ENCODE results near the gene TNRC6B.
"Not testable (repeated sequence)": the region's sequence is repeated elsewhere in the genome, so short reads cannot be mapped to it uniquely, and the experiment has no call there.

TNRC6B gene

DNA sequence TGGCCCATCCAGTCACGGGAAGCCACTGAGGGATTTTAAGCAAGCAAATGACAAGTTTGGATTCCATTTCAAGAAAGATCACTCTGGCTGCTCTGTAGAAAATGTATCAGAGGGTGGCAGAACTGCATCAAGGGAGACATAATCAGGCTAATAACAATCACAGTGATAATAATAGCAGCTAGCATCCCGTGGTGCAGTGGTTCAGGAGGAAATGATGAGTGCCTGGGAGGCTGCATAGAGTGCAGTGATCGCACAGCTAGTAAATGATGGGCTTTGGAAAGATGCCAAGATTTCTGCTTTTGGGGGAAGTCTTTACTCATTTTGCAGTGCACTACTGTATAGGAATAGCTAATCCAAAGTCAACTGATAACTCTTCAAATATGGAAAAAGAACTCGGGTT, 35.8 kb downstream of the TNRC6B start:
- DNase-seq (ENCODE audit: low spot score): no peak

DNA sequence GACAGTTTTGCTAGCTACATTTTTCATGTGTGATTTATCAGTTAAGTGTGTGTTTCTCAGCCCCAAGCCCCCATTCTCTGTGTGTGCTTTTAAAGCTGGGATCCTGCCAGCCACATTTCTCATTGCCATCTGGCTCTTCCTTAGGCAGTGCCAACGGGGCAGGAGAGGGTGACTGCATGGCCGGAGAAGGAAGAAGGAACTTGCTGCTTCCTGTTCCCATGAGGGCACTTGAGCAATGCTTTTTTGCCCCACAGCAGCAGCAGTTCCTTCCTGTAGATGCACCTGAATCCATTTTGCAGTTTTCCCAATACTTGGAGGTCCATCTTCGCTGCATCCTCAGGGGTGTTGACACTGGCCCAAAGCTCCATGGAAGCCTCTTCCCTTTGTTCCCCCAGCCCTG, 37.5 kb downstream of the TNRC6B start:
- DNase-seq (ENCODE audit: low spot score): peak; percentile 33

GRCh38 chr22:40216041-40216756, 38.5 kb downstream of the TNRC6B start:
- DNase-seq (ENCODE audit: low spot score): no peak

DNA sequence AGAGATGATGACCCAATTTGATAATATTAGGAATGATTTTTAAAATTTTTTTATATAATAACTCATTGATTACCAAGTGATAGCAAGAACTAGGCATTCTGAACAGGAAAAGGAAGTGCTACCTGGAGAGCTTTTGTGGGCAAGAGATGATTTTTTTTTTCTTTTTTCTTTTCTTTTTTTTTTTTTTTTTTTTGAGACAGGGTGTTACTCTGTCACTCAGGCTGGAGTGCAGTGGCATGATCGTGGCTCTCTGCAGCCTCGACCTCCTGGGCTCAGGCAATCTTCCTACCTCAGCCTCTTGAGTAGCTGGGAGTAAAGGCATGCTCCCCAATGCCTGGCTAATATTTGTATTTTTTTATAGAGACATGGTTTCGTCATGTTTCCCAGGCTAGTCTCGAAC, 40.4 kb downstream of the TNRC6B start:
- DNase-seq (ENCODE audit: low spot score): no peak

DNA sequence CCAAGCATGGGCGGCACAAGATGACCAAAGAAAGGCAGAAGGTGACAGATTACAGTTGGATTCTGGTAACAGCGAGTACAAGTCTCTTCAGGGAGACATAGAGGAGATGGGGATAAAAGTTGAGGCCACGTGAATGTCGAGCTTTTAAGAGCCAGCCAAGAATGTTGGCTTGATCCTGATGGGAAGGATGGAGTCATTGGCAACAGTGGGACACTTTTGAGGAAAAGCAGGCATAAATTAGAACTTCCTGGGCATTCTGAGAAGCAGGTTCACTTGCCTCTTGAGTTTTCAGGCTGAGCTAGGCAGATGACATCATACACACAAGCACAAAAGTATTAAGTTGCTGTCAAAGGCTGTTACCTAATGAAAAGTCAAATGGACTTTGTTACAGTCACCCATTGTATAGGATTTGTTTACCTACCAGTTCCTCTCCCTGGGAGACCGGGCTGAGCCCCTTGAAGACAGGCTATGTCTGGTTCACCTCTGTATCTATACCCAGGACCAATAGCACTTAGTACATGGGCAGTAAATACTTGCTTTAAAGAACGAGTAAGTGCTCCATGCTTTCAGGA, 41.1 kb downstream of the TNRC6B start:
- no peak for DNase-seq (ENCODE audit: low spot score)

GRCh38 chr22:40220316-40221054, 42.8 kb downstream of the TNRC6B start:
- DNase-seq (ENCODE audit: low spot score): no peak

- no peak for DNase-seq (ENCODE audit: low spot score)
Measured at GRCh38 chr22:40221055-40221414, 43.3 kb downstream of the TNRC6B start.

DNA sequence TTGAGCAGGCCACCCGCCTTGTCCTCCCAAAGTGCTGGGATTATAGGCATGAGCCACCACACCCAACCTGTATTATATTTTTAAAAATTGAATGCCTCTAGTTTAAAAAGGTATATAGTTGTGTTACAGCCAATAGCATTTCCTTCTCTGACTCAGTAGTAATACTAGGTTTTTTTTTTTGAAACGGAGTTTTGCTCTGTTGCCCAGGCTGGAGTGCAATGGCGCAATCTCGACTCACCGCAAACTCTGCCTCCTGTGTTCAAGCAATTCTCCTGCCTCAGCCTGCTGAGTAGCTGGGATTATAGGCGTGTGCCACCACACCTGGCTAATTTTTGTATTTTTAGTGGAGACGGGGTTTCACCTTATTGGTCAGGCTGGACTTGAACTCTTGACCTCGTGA, 45.3 kb downstream of the TNRC6B start:
- not testable (repeated sequence) for DNase-seq (ENCODE audit: low spot score)

DNA sequence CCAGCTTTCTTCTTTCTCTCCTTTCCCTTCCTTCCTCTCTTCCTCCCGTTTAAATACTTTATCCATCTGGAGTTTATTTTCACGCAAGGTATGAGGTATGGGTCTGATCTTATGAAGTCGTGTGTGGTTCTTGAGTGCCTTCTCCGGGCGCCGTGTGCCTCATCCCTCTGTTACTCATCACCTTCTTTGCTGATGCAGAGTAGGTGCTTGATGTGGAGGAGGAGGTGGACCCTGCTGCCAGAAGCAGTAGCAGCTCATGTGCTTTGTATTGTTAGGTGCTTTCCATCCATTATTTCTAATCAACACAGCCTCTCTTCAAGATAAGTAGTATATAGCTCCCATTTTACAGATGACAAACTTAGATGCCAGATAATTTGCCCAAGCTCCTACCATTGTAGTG, 47.0 kb downstream of the TNRC6B start:
- no peak for DNase-seq (ENCODE audit: low spot score)

DNA sequence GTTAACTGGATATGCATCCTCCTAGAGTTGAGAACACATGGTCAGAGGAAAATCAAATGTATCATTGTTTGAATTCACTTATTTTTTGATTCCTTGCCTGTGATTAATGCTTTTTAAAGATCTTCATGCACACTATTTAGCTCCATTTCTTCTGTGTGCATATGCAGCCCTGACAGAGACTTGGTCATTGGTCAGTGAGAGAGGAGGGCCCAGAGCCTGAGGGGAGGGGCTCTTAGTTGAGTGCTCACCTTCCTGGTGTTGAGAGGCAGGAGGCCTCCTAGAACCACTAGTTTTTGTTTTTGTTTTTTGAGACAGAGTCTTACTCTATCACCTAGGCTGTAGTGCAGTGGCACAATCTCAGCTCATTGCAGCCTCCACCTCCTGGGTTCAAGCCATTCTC, 48.9 kb downstream of the TNRC6B start:
- DNase-seq (ENCODE audit: low spot score): no peak

DNA sequence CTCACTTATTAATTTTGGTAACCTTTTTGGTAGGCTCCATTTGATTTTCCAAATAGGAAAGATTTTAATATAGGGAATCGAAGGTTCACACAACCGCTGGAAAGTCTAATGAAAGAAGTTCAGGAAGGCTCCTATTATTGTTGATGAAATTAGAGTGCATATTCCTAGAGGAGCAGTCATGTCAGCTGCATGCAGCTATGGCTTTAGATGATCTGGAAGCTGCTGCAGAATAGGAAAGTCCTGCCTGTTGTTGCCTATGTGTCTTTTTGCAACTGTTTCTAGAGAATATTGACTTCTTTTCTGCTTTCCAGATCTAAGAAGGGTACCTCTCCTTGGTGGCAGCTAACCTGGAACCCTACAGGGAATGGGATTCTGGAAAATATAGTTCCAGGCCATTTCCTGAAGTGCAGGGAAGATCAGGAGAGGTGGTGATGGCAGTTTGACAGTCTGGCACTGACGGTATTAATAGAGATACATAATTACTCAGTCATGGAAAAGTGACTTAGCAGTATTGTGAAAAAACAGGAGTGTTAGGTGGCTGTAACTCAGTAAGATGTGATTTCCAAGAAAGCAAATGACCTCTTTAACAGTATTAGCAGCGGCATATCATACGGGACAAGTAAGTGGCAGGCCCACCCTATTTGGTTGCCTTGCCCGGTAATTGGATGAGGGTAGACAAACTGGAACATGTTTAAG, 54.0 kb downstream of the TNRC6B start:
- DNase-seq (ENCODE audit: low spot score): no peak

- DNase-seq (ENCODE audit: low spot score): no peak
Measured at GRCh38 chr22:40232624-40233023, 54.9 kb downstream of the TNRC6B start.

DNA sequence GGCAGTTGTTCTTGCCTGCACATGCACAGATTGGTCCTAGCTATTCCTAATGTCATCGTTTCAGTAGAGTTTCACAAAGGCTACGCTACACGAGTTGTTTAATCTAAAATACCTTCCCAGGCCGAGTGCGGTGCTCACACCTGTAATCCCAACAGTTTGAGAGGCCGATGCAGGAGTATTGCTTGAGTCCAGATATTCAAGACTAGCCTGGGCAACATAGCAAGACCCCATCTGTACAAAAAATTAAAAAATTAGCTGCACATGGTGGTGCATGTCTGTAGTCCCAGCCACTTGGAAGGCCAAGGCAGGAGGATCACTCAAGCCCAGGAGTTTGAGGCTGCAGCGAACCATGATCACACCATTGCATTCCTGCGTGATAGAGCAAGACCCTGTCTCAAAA, 56.2 kb downstream of the TNRC6B start:
- DNase-seq (ENCODE audit: low spot score): no peak

DNA sequence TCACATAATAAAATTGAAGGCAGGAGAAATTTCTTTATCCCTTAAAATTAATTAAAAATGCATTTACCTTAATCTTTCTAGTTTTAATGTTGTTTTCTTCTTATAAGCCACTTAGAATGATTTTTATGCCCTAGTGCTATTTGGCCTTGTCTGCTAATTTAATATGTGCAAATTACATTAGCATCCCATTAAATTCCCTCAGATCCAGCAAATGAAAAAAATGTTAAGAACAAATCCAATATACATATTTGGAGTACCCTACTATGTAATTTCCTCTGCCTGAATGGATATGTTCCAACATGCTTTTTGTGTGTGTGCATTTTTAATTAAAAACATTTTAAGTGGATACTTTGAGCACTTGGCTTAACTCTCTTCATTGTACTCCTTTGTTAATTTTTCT, 56.9 kb downstream of the TNRC6B start:
- DNase-seq (ENCODE audit: low spot score): no peak

GRCh38 chr22:40235308-40235707, 57.6 kb downstream of the TNRC6B start:
- no peak for DNase-seq (ENCODE audit: low spot score)

DNA sequence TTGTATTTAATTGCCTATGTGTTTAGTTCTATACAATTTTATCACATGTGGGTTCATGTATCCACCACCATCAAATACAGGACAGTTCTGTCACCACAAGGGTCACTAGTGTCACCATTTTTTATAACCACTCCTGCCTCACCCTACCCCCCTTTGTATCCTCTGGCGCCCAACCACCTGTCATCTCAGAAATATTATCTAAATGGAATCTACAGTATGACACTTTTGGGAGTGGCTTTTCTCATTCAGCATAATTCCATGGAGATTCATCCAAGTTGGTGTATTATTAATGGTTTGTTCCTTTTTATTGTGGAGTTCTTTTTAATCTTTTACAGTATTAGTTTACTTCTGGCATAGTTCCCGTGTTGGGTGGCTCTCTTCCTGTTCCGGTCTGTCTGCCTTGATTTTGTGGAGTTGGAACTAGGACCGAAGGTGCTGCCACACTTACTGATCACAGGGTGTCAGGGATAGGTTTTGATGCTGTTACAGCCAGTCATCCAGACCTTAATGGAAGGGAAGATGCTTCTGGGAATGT, 58.5 kb downstream of the TNRC6B start:
- no peak for DNase-seq (ENCODE audit: low spot score)

- no peak for DNase-seq (ENCODE audit: low spot score)
Measured at GRCh38 chr22:40237241-40237640, 59.5 kb downstream of the TNRC6B start.

GRCh38 chr22:40237788-40238424, 60.2 kb downstream of the TNRC6B start:
- DNase-seq (ENCODE audit: low spot score): no peak

DNA sequence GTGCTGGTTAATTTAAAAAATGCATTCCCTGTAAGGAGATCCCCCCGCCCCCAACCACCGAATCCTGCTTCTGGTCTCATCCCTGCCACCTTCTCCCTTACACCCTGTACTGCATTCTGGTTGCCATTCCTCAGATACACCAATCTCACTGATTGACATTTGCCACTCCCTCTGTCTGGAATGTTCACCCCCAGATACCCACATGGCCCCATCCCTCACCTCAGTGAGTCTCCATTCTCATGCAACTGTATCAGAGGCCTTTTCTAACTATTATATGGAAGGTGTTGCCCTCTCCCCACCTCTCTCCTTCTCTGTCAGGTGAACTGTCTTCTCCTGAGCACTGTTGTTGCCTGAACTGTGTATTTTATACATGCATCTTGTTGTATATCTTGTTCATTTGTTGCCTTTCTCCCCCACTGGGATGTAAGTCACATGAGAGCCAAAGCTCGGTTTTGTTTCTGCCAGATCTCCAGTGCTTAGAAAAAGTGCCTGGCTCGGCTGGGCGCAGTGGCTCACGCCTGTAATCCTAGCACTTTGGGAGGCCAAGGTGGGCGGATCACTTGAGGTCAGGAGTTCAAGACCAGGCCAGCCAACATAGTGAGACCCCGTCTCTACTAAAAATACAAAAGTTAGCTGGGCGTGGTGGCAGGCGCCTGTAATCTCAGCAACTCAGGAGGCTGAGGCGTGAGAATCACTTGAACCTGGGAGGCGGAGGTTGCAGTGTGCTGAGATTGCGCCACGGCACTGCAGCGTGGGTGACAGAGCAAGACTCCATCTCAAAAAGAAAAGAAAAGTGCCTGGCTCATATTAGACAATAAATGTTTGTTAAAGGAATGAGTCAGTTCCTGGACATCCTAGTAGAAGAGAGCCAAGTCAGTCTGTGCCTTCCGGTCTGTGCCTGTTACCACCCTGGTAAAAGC, 61.0 kb downstream of the TNRC6B start:
- DNase-seq (ENCODE audit: low spot score): no peak

DNA sequence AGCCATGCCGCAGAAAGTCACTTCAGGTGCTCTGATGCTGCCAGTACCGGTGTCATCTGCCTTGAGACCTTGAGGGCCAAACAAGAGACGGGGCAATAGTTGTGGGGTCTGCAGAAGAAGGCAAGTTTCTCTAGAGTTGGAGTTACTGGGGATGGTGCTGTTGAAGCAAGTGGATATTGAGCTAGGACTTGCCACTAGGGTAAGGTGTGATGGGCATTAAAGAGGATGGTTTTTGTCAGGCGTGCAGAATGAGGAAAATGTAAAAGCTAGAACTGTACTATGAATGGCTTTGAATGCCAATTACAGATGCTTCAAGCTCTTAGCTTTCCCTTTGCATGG, 61.6 kb downstream of the TNRC6B start:
- DNase-seq (ENCODE audit: low spot score): no peak

DNA sequence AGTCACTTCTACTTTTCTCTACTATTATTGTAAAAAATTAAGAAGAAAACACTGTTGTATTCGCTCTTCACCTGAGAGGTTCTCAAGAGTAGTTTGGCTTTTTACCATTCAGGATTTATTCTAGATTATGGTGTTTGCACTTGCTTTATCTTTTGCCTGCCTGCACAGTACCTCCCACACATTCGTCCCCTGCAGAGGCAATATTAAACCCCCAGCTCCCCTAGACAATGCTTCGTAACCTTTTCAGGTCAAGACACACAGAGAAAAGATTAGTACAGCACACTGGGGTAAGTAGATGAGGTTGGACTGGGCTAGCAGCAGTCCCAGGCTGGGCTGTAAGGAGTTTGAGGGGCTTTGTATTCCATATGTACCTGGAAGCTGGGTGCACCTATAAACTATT, 62.4 kb downstream of the TNRC6B start:
- no peak for DNase-seq (ENCODE audit: low spot score)

All from globus pallidus (tissue), 1 donor.